B cell (primary cell): Measurements from ENCODE around the gene PYCARD. TPM values are rescaled to one million over a fixed set of nuclear protein-coding genes. Genes with fewer than 3 reads are reported as not detected.

Experiments used
- ATAC-seq: fragments of 200-7000 bp; cut with Tn5 transposase; one replicate; pipeline ENCODE4 v1.10.0; 2021; ENCODE audit warnings: low read depth, mild to moderate bottlenecking, moderate number of reproducible peaks, moderate library complexity
- CTCF ChIA-PET: fragments of 350-600 bp; sonication (Branson Sonifier 250); formaldehyde crosslinking; loops from one replicate; lab custom pipeline; 2021; ENCODE audit warnings: antibody characterized with exemption, inconsistent platforms; lab: Charles Lee
- POLR2A ChIA-PET: fragments of 350-600 bp; sonication (Branson Sonifier 250); formaldehyde crosslinking; loops from one replicate; lab custom pipeline; 2021; ENCODE audit warnings: antibody characterized with exemption; lab: Charles Lee
- DNase-seq: peaks from one replicate; pipeline ENCODE4 v3.0.0; 2013
- H2AFZ ChIP-seq: 2 replicates; pipeline ENCODE4 v1.6.1; 2012; ENCODE audit warnings: mild to moderate bottlenecking, low read depth, low read length; ENCODE audit not compliant: insufficient read depth, poor library complexity, severe bottlenecking
- H3K27ac ChIP-seq, 2 donors: 1 replicate in 1 of 2; 2 replicates in 1 of 2; pipeline ENCODE4 v1.5.1; 2012 to 2013; ENCODE audit warnings: low read length in 2 of 2, mild to moderate bottlenecking in 2 of 2, moderate library complexity in 1 of 2
- H3K27me3 ChIP-seq, 4 experiments: fragments of 200-600 bp in 1 of 4; sonication (generic) in 1 of 4; replicated peaks in 1 of 4; 1 replicate in 2 of 4; 2 replicates in 2 of 4; pipeline versions ENCODE4 v1.6.1 to v1.7.0; 2013 to 2016; ENCODE audit warnings: low read length in 3 of 4, mild to moderate bottlenecking in 2 of 4, mixed read lengths in 1 of 4, moderate library complexity in 1 of 4; ENCODE audit not compliant: insufficient read depth in 4 of 4, control insufficient read depth in 3 of 4; ENCODE audit errors: control extremely low read depth in 1 of 4
- H3K36me3 ChIP-seq, 2 experiments: replicated peaks in 1 of 2; 1 replicate in 1 of 2; 2 replicates in 1 of 2; pipeline versions ENCODE4 v1.6.1 to v1.7.1; 2013; ENCODE audit warnings: low read length in 1 of 2; ENCODE audit not compliant: insufficient read depth in 2 of 2, control insufficient read depth in 1 of 2; ENCODE audit errors: control extremely low read depth in 1 of 2, extremely low read depth in 1 of 2
- H3K4me1 ChIP-seq, 2 donors: fragments of 200-600 bp in 1 of 2; sonication (generic) in 1 of 2; 1 replicate in 1 of 2; 2 replicates in 1 of 2; pipeline versions ENCODE4 v1.5.1 to v1.6.1; 2013 to 2017; ENCODE audit warnings: low read length in 2 of 2; ENCODE audit not compliant: control insufficient read depth in 2 of 2, insufficient read depth in 2 of 2
- H3K4me2 ChIP-seq: replicated peaks from 2 replicates; pipeline ENCODE3; 2012; ENCODE audit warnings: mild to moderate bottlenecking, low read depth, low read length; ENCODE audit not compliant: poor library complexity, severe bottlenecking
- H3K4me3 ChIP-seq, 5 experiments: fragments of 200-600 bp in 1 of 5; sonication (generic) in 1 of 5; 1 replicate in 3 of 5; 2 replicates in 2 of 5; pipeline versions ENCODE4 v1.5.1 to v1.7.0; 2011 to 2016; ENCODE audit warnings: low read length in 4 of 5, mild to moderate bottlenecking in 4 of 5, low read depth in 2 of 5, control low read depth in 1 of 5, moderate library complexity in 1 of 5; ENCODE audit not compliant: insufficient read depth in 1 of 5; ENCODE audit errors: control extremely low read depth in 1 of 5, extremely low read depth in 1 of 5
- H3K79me2 ChIP-seq: fragments of 200-600 bp; sonication (generic); one replicate; pipeline ENCODE4 v1.6.0; 2016; ENCODE audit warnings: low read length; ENCODE audit not compliant: control insufficient read depth, insufficient read depth
- H3K9ac ChIP-seq: fragments of 200-600 bp; sonication (generic); 2 replicates; pipeline ENCODE4 v1.6.1; 2017; ENCODE audit warnings: mild to moderate bottlenecking, low read length, moderate library complexity
- H3K9me3 ChIP-seq, 3 donors: one replicate each; pipeline versions ENCODE4 v1.6.1 to v1.7.1; 2013; ENCODE audit warnings: low read length in 2 of 3; ENCODE audit not compliant: control insufficient read depth in 2 of 3, insufficient read depth in 1 of 3; ENCODE audit errors: control extremely low read depth in 1 of 3
- H4K20me1 ChIP-seq: 2 replicates; pipeline ENCODE4 v1.6.0; 2012; ENCODE audit warnings: mild to moderate bottlenecking, low read length; ENCODE audit not compliant: insufficient read depth, control insufficient read depth, poor library complexity, severe bottlenecking
- H3K27ac Mint-ChIP-seq: one replicate; pipeline ENCODE4 v1.8.0; 2021; ENCODE audit warnings: mixed read lengths
- H3K27me3 Mint-ChIP-seq: one replicate; pipeline ENCODE4 v1.8.0; 2021; ENCODE audit warnings: mixed read lengths
- H3K4me1 Mint-ChIP-seq: one replicate; pipeline ENCODE4 v1.8.0; 2021; ENCODE audit warnings: mixed read lengths
- H3K4me3 Mint-ChIP-seq: one replicate; pipeline ENCODE4 v1.8.0; 2021; ENCODE audit warnings: mixed read lengths
- H3K9me3 Mint-ChIP-seq: one replicate; pipeline ENCODE4 v1.8.0; 2022; ENCODE audit warnings: mixed read lengths; ENCODE audit not compliant: insufficient read depth
- CTCF ChIP-seq: fragments of 200-600 bp; IDR thresholded peaks from one replicate; pipeline ENCODE4 v1.8.0; 2022; ENCODE audit warnings: antibody characterized with exemption, mild to moderate bottlenecking
- EZH2 ChIP-seq: IDR thresholded peaks from 2 replicates; pipeline ENCODE4 v1.6.1; 2012; ENCODE audit warnings: borderline replicate concordance, low read depth, mild to moderate bottlenecking, moderate library complexity, low read length; ENCODE audit not compliant: insufficient read depth, poor library complexity, severe bottlenecking
- WGBS: methylation state at CpG from one replicate; pipeline ENCODE4 v1.1.5; 2013; ENCODE audit warnings: missing lambda C conversion rate; ENCODE audit not compliant: insufficient coverage; 5-methylcytosine and 5-hydroxymethylcytosine counted together
- intact Hi-C: fragments of 100-400 bp; cut with micrococcal nuclease; formaldehyde crosslinking; loops from one replicate; pipeline ENCODE4 v1.10.0; 2022
- polyA plus RNA-seq: library from polyadenylated mRNA; depleted of rRNA; stranded (reverse); fragments of >200 nt; gene quantifications from 2 replicates; pipeline ENCODE4 v1.2.3, GENCODE V29; 2012
- total RNA-seq, 2 donors: library from RNA; stranded (reverse); fragments of 120-200 nt in 1 of 2; gene quantifications; 1 replicate in 1 of 2; 2 replicates in 1 of 2; pipeline versions ENCODE4 v1.2.3 to v1.2.4, GENCODE V29; 2013 to 2022

Gene PYCARD
- total and polyA plus RNA-seq, 2 donors (not counting 1 experiment from before 2014, with no cell fraction given), result 35.7 to 72.0 TPM

- DNase-seq (no peak), ATAC-seq (no peak)
- Mint-ChIP-seq H3K4me1 (peaks cover 27% of the 10 kb centered on the region), H3K27me3 (peaks cover 2% of the 10 kb centered on the region), H3K4me3 (no peak overlapping the region), H3K27ac (no peak overlapping the region), H3K9me3 (no peaks in the 10 kb centered on the region)
- Histone ChIP-seq H3K79me2 (no peaks in the 10 kb centered on the region), H3K27me3 (no peaks in the 10 kb centered on the region), H3K4me2 (no peak overlapping the region), H3K4me3 (no peak overlapping the region), H3K4me1 (peaks cover 14 to 22% of the 10 kb centered on the region in 2 donors), H3K9me3 (peaks cover 0 to 4% (median 0%) of the 10 kb centered on the region in 3 donors), H3K27ac (no peak overlapping the region), H3K36me3 (no peaks in the 10 kb centered on the region), H4K20me1 (no peaks in the 10 kb centered on the region), H3K9ac (no peak overlapping the region), H2AFZ (no peak overlapping the region)
- intact Hi-C loops, result no loop called here
- TF ChIP-seq CTCF (no peak), EZH2 (no peak)
- POLR2A ChIA-PET, result no interaction called here
- 84% methylated on average over 5 of the region's 6 CpGs for WGBS
- CTCF ChIA-PET, result interaction anchor here (0.8 to 1.2 kb wide), 3 partner anchors 8 to 157 kb away, joined by 3 read pairs; no protein-coding TSS in a partner anchor
Measured at GRCh38 chr16:31206776-31207175, 4.2 kb upstream of the PYCARD start.

GRCh38 chr16:31204871-31205666 lies 2.5 kb upstream of the PYCARD start:
- no peaks in the 10 kb centered on the region for H3K9me3 Mint-ChIP-seq
- WGBS, result 100% methylated on average over 2 of the region's 9 CpGs
- no peak for ATAC-seq
- ChIA-PET POLR2A (interaction anchor here (1.0 kb wide), 1 partner anchor 25 kb away, joined by 5 read pairs; the partner anchor contains the start of gene FUS), CTCF (interaction anchor here (0.6 to 0.9 kb wide), 2 partner anchors 53 to 177 kb away, joined by 3 read pairs; no protein-coding TSS in a partner anchor)
- peaks cover 38% of the 10 kb centered on the region for H3K4me1 Mint-ChIP-seq
- peaks cover 0 to 4% (median 0%) of the 10 kb centered on the region in 3 donors for H3K9me3 ChIP-seq
- no peaks in the 10 kb centered on the region for H3K27me3 ChIP-seq
- peak overlapping the region; percentile 51 for H3K27ac Mint-ChIP-seq
- TF ChIP-seq CTCF (no peak), EZH2 (no peak)
- H3K4me3 ChIP-seq, result no peak overlapping the region
- H3K9ac ChIP-seq, result no peak overlapping the region
- H3K4me3 Mint-ChIP-seq, result no peak overlapping the region
- DNase-seq, result peak; percentile 13
- intact Hi-C loops, result loop anchor here (5.0 kb wide), 4 partner anchors 57 to 252 kb away; partner anchors contain the start of genes ARMC5 and ZNF843
- no peak overlapping the region for H3K27ac ChIP-seq
- H3K4me1 ChIP-seq, result peaks cover 30 to 39% of the 10 kb centered on the region in 2 donors
- no peak overlapping the region for H3K4me2 ChIP-seq
- peaks cover 11% of the 10 kb centered on the region for H4K20me1 ChIP-seq
- H3K79me2 ChIP-seq, result peaks cover 6% of the 10 kb centered on the region
- no peak overlapping the region for H2AFZ ChIP-seq
- H3K27me3 Mint-ChIP-seq, result no peaks in the 10 kb centered on the region
- peaks cover 0 to under 1% of the 10 kb centered on the region in 2 experiments for H3K36me3 ChIP-seq
